Astrocyte (in vitro differentiated cells and primary cell): Measurements from ENCODE around the gene TRIP12.

Experiments
- EZH2 ChIP-seq: IDR thresholded peaks from 2 replicates; pipeline ENCODE4 v1.6.1; 2012; ENCODE audit warnings: mild to moderate bottlenecking, low read length, inconsistent platforms; ENCODE audit not compliant: insufficient read depth
- TF ChIP-seq, protein P1 (sequence below): IDR thresholded peaks from 2 replicates; pipeline ENCODE4 v1.5.1; 2011; ENCODE audit warnings: low read depth, mild to moderate bottlenecking, inconsistent platforms, low read length, moderate library complexity; ENCODE audit not compliant: insufficient read depth

DNA sequence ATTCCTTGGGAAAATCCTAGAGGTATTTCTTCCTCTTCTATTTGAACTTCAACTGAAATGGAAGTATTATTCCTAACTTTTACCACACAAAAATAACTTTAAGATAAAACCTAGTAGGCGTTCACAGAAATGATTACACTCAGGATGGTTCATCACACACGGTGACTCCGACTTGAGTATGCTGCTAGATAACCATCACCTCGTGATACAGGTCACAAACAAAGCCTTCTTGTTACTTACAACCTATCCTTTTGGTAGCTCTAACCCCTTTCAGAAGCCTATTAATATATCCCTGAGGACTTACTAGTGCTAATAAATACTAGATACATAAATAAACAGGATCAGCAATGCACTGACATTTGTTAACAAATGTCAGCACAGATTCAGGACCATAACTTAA lies 106.5 kb downstream of the TRIP12 start:
- TF ChIP-seq, protein P1, sequence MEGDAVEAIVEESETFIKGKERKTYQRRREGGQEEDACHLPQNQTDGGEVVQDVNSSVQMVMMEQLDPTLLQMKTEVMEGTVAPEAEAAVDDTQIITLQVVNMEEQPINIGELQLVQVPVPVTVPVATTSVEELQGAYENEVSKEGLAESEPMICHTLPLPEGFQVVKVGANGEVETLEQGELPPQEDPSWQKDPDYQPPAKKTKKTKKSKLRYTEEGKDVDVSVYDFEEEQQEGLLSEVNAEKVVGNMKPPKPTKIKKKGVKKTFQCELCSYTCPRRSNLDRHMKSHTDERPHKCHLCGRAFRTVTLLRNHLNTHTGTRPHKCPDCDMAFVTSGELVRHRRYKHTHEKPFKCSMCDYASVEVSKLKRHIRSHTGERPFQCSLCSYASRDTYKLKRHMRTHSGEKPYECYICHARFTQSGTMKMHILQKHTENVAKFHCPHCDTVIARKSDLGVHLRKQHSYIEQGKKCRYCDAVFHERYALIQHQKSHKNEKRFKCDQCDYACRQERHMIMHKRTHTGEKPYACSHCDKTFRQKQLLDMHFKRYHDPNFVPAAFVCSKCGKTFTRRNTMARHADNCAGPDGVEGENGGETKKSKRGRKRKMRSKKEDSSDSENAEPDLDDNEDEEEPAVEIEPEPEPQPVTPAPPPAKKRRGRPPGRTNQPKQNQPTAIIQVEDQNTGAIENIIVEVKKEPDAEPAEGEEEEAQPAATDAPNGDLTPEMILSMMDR = no peak
- TF ChIP-seq EZH2 = no peak
